ENCODE data around the gene ETV3L.
"Not testable (repeated sequence)": the region's sequence is repeated elsewhere in the genome, so short reads cannot be mapped to it uniquely, and the experiment has no call there.

The ETV3L gene

DNA sequence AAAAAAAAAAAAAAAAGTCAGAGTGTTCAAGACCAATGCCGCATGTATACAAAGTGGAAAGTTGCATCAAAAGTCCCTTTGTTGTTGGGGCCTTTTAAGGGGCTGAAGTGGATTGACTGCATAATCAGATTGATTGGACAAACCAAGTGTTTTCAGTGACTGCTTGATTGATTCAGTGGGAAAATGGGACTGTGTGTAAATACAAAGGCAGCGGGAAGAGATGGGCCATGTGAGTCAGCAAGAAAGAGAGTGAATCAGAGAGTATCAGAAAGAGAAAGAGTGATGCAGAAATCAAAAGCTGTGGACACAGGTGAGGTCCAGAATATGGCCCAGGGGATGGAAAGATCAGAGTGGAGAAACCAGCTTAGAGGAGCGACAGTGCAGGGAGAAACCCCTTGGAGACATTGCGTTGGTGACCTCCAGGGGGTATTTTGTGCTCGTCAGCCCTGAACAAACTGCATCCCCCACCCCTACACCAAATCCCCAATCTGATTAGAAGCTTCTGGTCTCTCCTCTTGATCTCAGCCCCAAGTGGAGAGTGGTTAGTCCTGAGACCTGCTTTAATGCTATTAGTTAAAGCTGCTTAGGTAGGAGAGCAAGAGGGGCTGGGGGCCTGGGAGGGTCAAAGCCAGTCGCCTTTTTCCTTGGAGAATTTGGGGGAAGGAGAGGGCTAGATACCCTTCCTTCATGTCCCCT, 5.1 kb upstream of the ETV3L start:
- no peak for DNase-seq

DNA sequence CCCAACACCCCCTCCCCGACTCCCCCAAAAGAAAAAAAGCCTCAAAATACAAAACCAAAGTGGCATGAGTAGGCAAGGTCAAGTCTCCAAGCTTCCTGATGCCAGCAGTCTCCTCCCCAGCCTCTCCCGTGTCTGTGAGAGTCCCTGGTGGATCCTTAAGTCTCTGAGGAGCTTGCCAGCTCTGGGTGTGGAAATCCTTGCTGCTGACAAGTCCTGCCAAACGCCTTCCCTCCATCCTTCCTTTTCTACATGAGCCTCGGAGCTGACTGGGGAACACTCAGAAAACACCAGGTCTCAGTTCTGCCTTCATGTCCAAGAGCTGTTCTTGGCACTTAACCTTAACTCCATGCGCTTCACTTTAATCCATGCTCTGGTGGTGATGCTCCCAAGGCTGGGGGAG, 3.7 kb upstream of the ETV3L start:
- no peak for DNase-seq

DNA sequence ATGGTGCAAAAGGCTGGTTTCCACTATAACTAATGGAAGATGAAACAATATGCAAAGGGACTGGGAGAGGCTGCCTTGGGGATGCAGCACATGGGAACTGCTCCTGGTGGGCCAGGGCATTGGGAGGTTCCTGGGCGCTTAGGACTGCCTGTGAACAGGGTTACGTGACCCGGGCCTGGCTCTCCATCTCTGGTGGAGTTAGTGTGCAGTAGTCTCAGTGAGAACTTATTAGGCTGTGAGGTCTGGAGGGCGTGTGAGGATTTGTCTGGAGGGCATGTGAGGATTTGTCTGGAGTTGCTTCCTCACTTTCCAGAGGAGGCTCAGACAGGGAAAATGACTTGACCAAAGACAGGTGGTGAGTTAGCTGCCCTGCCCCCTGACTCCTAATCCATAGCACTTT, 1.5 kb upstream of the ETV3L start:
- DNase-seq = no peak

DNA sequence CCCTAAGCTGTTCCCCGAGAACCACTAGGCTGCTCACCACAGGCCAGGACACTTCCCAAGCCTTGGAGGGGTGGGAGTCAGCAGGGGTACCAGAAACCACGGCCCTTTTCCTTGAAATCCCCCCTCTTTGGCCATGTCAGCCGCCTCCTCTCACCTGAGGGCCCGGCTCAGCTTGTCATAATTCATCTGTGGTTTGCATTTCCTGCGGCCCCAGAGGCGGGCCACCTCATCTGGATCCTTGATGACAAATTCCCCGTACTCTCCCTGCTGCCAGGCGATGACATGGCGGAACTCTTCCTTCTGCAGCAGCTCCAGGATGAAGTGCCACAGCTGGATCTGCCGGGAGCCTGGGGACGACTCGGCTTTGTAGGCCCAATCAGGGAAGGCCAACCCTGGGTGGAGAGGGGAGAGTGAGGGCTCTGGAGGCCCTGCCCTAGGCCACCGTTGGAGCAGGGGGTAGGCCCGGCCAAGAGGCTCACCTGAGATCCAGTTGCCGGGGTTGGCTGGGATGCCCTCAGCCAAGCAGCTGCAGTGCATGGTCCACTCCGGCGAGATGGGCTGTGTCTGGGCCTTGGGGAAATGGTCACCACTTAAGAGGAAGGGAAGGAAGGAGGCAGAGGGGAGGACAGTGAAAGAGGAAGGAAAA, 498 bp downstream of the ETV3L start:
- DNase-seq = not testable (repeated sequence)

DNA sequence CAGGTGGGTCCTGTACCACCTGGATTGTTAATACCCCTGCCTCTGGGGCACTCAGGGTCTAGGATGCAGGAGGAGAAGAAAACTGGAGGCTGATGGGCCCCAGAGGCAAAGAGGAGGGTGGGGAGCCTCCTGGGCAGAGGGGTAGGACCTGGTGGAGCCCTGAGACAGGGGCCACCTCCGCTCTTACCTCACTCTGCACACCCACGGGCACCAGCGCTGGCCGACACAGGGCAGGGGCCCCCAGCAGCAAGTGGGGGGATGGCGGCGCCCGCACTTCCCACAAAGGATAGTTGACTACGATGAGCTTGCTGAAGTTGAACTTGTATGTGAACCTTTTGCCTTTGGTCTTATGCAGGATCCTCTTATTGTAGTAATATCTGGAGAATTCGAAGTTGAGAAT, 1.1 kb downstream of the ETV3L start:
- DNase-seq = no peak

DNA sequence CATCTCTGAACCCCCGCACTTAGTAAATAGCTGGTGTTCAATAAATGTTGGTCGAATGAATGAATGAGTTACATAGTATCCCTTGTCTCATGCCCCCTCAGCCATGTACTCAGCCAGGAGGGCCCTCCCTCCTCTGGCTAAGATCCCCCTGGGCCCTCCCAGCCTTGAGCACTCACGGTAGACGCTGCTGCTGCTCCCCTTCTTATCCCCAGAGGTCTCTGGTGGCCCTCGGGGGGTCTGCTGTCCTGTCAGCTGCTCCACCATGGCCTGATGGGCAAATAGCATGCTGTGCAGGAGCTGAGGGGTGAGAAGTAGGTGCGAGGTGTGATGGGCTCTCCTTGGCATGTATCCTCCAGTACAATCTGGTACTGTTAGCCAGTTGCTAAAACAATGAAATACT, 1.9 kb downstream of the ETV3L start:
- no peak for DNase-seq

DNA sequence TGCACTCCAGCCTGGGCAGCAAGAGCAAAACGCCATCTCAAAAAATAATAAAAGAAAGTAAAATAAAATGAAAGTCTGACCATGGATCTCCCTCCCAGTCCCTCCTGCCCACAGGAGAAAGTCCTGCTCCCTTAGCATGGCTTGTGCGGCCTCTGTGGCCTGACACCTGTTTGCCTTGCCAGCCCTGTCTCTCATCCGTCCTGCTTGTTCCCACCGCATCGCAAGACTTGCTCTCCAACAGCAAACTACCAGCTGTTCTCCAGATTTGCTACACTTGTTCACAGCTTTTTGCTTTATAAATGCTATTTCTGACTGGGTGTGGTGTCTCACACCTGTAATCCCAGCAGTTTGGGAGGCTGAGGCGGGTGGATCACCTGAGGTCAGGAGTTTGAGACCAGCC, 2.7 kb downstream of the ETV3L start:
- no peak for DNase-seq

DNA sequence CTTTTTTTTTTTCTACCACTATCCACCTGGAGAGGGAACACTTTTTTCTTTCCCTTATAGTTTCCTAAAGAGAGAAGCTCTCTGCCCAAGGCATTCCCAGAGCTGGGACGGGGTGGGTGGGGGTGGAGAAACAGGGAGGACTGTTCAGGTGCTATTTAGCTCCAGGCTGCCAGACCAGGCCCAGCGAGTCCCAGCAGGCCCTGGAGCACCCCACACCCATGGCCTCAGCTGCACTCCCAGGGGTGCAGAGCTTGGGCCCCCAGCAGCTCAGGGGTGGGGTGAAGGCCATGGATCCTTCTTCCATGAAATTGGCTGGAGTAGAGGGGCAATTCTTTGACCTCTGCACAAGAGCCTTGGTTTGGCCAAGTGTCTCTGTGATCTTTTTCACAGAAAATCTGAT, 4.1 kb downstream of the ETV3L start:
- DNase-seq = no peak

DNA sequence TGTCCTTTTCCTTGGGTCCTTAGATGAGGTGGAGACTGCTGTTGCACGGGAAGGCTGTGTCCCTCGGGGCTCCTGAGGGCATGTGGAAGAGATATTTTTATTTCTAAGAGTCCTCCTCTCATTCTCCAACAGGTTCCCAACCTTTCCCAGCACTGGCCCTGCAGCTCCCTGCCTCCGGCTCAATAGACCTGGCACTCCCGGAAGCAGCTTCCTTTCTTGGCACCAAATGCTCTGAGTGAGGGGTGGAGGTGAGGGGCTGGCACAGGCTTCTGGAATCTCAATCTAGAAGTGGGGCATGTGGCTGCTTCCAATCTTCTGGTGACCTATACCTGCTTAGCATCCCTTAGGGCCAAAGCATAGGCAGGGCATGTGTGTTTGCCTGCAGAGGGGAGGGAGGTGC, 4.5 kb downstream of the ETV3L start:
- no peak for DNase-seq

DNA sequence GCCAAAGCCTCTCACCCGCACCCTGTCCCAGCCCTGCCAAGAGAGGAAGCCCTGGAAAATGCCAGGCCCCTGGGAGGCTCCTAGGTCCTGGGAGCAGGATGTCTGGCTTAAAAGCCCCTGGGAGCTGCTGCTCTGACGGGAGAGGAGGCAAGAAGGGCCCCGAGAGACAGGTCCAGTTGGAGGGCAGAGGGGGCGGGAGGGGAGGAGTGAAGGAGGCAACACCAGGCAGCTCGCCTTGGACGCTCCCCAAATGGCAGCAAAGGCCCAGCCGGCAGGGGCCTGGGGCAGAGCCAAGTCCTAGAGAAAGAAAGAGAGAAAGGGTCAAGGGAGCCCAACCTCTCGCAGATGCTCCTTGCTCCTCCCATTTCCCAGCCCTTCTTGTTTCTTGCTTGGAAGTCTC, 6.8 kb downstream of the ETV3L start:
- DNase-seq = no peak

DNA sequence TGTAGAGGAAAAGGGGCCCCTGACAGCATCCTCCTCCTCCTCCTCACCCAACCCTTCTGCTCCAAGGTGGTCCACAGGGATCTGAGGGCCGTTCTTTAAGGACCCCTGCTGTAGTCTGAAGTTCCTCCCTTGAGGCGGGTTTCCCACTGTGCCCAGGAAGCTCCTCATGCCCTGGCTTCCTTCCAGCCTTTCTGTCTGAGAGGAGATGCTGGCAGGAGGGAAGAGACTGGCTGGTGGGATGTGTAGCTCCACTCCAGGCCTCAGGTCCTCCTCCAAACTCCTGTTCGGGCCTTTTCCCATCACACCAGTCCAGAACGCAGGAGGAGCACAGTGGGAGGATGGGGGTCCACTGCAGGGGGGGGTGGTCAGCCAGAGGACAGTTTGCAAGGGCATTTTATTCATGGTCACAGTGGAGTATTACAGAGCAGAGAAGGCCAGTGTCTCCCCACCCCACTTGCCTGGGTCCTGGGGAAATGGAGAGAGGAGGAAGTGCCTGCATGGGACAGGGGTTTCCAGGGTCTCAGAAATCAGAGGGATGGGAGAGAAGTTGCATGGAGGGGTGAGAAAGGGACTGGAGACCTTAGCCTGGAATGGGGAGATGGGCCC, 7.8 kb downstream of the ETV3L start:
- DNase-seq = no peak

DNA sequence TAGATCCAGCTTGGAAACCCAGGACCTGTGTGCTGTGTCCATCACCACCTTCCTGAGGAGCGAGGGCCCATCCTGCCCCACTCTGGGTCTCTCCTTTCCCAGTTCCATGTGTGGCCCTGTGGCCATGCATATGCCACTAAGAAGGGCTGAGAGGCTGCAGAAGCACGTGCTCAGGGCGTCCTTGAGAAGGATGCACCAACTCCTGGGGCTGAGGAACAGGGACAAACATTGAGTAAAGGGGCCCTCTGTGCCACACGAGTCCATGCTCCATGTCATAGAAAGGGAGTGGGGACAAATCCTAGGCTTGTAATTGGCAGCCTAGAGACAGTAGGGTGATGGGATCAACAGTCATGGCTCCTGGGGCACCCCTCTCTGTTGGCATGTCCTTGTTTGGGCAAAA, 8.4 kb downstream of the ETV3L start:
- DNase-seq = no peak

DNA sequence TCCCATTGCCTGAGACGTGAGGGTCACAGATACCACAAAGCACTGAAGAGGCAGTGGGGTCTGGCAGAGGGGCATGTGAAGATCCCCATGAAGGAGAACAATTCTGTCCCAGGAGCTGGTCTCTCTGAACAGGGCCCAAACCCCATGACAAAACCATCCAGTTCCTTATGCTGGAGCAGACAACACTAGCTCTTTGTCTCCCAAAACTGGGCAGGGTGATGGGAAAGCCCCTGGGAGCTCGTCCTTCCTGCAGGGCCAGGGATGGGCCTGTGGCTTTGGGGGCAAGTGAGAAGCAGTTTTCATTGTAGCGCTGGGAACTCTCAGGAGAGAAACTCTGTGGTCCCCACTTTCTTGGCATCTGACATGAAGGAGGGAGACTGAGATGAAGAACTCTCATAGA, 8.8 kb downstream of the ETV3L start:
- DNase-seq = no peak

DNA sequence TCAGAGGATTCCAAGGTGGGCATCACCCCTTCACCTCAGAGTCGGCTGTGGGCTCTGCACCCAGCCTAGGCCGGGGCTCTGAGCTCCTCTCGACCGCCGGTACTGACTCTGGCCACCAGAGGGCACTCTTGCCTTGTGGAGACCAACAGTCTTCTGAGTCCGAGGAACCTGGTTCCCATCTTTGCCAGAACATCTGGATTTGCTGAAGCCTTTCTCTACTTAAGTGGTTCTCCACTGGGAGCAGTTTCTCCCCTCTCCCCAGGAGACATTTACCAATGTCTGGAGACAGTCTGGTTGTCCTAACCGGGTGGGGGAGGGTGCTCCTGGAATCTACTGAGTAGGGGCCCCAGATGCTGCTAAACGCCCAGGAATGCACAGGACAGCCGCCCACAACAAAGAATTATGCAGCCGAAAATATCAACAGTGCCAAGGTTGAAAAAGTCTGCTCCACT, 9.4 kb downstream of the ETV3L start:
- DNase-seq = peak; percentile 32 to 43

DNA sequence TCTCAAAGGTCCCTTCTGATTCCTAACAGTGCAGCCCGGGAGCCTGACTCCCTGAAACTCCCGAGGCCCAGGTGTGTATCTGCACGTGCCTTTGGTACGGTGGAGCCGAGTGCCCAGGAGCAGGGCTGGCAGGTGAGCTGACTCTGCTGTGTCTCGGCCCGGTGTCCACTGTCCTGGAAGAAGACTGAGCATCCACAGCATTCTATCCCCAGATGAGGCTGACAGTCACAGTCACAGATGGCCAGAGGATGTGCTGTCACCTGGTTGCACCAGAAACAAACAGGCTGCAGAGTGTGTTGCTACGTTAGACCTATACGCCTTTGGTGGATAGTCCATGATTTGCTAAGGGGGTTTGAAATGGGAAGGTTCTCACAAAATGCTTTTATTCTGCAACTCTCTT, 9.8 kb downstream of the ETV3L start:
- DNase-seq = no peak

DNA sequence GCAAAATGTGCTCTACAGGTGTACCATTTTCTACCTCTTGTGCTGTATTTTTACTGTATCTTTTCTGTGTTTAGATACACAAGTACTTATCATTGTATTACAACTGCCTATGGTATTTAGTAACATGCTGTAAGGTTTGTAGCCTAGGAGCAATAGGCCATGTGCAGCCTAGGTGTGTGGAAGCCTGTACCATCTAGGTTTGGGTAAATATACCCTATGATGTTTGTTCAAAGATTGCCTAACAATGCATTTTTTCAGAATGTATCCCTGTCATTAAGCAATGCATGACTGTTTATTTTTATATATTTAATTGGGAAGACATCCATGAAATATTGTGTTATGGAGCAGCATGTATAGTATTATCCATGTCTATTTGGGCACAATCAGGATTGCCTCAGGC, 11.0 kb downstream of the ETV3L start:
- no peak for DNase-seq

DNA sequence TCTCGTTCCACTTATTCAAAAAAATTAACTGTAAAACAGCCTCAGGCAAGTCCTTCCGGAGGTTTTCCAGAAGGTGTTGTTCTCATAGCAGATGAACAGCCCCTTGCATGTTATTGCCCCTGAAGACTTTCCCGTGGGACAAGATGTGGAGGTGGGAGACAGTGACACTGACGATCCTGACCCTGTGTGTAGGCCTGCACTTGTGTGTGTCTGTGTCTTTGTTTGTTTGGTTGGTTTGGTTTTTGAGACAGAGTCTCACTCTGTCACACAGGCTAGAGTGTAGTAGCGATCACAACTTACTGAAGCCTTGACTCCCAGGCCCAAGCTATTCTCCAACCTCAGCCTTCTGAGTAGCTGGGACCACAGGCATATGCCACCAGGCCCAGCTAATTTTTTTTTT, 12.6 kb downstream of the ETV3L start:
- DNase-seq = no peak

DNA sequence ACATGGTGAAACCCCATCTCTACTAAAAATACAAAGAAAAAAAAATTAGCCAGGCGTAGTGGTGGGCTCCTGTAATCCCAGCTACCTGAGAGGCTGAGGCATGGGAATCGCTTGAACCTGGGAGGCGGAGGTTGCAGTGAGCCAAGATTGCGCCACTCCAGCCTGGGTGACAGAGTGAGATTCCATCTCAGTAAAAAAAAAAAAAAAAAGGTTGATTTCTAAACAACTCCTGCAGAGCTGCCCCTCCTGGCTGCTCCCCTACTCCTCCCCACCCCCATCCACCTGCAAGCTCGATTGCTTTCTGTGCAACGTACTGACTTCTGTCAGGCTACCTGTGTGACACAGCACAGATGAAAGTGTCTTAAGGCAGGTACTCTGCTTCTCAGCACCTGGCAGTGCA, 13.3 kb downstream of the ETV3L start:
- DNase-seq = no peak

DNA sequence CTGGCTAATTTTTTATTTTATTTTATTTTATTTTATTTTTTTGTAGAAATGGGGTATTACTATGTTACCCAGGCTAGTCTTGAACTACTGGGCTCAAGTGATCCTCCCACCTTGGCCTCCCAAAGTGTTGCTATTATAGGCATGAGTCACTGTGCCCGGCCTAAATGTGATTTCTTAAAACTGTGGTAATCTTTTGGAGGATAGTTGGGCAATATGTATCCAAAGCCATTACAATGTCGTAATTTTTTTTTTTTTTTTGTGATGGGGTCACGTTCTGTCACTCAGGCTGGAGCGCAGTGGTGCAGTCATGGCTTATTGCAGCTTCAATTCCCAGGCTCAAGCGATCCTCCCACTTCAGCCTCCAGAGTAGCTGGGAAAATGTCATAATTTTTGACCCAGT, 14.2 kb downstream of the ETV3L start:
- DNase-seq = no peak

DNA sequence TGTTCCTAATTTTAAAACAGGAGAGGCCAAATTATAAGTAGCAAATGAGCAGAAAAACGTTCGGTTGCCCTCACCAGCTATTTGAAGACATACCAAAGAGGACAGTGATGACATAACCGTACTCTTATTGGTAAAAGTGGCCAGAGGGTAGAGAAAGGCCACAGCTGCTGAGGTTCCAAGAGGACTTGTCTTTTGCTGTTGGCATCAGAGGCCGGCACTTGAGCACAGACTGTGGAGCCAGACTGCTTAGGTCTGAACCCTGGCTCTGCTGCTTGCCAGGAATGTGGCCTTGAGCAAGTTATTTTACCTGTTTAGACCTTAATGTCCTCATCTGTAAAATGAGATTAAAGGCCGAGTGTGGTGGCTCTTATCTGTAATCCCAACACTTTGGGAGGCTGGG, 14.9 kb downstream of the ETV3L start:
- no peak for DNase-seq

DNA sequence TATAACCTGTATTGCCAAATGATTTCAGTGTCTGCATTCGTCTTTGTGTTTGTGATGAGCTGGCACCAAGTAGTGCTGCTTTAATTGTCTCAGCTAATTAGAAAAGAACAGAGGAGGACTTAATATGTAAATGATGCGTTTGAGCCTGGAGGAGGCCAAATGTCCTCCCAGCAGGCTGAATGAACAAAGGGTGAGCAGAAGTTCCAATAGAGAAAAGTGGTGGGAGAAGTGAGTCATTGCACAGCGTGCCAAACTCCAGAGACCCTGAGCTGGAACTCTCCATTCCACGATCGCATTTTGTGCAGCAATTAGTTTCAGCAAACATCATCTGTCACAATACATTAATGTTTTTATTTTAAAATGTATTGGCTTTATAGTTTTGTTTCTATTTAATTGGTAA, 17.9 kb downstream of the ETV3L start:
- DNase-seq = no peak

DNA sequence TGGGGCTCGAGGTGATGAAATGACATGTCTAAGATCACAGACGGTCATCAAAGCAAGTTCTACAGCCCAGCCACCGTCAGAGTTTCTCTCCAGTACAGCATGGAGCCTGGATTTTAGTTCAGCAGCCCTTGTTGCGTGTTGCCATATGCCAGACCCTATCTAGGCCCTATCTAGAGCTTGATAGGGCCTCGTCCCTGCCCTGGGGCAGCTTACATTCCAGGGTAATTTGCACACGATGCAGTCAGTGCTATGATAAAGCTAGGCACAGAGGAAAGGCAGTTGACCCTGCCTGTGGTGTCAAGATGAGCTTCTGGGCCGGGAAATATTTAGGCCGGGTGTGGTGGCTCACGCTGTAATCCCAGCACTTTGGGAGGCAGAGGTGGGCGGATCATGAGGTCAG, 18.9 kb downstream of the ETV3L start:
- DNase-seq = no peak

DNA sequence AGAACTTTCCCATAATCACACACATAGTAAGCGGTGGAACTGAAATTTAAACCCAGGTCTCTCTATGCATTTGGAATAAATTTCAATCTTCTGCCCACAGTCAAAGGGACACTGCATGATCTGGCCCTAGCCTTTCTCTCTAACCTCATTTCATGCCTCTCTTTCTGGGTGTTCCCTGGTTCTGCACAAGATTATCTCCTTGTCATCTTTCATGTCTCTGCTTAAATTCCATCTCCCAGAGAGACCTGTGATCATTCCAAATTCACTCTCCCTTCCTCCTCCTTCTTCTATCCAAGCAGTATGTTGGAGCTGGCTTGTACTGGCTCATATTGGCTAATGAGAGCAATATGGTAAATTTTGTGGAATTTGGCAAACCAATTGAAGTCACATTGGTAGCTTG, 22.2 kb downstream of the ETV3L start:
- no peak for DNase-seq

DNA sequence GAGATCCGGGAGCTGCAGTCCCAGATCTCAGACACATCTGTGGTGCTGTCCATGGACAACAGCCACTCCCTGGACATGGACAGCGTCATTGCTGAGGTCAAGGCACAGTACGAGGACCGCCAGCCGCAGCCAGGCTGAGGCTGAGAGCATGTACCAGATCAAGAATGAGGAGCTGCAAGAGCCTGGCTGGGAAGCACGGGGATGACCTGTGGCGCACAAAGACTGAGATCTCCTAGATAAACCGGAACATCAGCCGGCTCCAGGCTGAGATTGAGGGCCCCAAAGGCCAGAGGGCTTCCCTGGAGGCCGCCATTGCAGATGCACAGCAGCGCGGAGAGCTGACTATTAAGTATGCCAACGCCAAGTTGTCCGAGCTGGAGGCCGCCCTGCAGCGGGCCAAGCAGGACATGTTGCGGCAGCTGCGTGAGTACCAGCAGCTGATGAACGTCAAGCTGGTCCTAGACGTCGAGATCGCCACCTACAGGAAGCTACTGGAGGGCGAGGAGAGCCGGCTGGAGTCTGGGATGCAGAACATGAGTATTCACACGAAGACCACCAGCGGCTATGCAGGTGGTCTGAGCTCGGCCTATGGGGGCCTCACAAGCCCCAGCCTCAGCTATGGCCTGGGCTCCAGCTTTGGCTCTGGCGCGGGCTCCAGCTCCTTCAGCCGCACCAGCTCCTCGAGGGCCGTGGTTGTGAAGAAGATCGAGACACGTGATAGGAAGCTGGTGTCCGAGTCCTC, 25.5 kb downstream of the ETV3L start:
- DNase-seq = peak in 1 of 2 experiments; percentile 5
